ENCODE results near the gene FHIT. TPM values are rescaled to one million over a fixed set of nuclear protein-coding genes. Genes with fewer than 3 reads are reported as not detected.

FHIT gene
- total and polyA plus RNA-seq, 2 of the 4 experiments (the other 2 are of a cell fraction): 0.07 TPM; not detected in 1

DNA sequence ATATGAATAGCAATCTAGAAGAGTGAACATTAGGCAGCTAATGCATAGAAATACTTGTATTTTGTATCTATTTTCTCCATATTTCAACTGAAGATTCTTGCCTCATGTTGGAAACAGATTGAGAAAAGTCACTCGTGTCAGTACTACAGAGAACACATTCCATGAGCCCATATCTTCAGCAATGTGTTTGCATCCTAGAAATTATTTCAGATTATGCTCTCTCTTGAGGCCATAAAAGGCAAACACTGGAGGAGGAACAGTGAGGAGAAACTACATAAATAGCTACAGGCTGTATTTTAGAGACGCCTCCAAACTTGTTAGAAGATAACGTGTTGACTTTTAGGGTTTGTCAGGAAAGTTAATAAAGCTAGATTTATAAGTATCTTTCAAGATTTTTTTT is 906.9 kb downstream of the FHIT start:
- intact Hi-C loops (cut with micrococcal nuclease) (no loop called here), dilution Hi-C loops (cut with HindIII; ENCODE audit: low sequenced_read_pairs, unreplicated experiment) (no loop called here), in situ Hi-C loops (cut with MboI; ENCODE audit: low sequenced_read_pairs) (no loop called here)
- Histone ChIP-seq H3K27me3 (ENCODE audit: control insufficient read depth, insufficient read depth, low read length) (no peaks in the 10 kb centered on the region), H2AK9ac (replicated peaks; ENCODE audit: low read depth, low read length, poor library complexity) (no peak overlapping the region), H3K36me3 (ENCODE audit: control insufficient read depth, insufficient read depth, low read length) (no peaks in the 10 kb centered on the region), H2BK5ac (ENCODE audit: low read depth, low read length, poor library complexity, severe bottlenecking) (no peak overlapping the region), H3K9me1 (ENCODE audit: insufficient read depth, low read length) (no peaks in the 10 kb centered on the region), H3K23ac (ENCODE audit: low read depth, low read length) (no peak overlapping the region), H3K4ac (ENCODE audit: low read depth, low read length) (no peak overlapping the region), H4K5ac (ENCODE audit: low read depth, low read length) (no peak overlapping the region), H2AK5ac (ENCODE audit: low read depth, low read length) (no peak overlapping the region), H3K79me1 (ENCODE audit: low read depth in 1 of 2, low read length in 2 of 2) (no peaks in the 10 kb centered on the region), H3K14ac (replicated peaks; ENCODE audit: low read depth, low read length) (no peak overlapping the region), H2BK15ac (ENCODE audit: low read depth, low read length) (no peak overlapping the region), H3K27ac (ENCODE audit: insufficient read depth, low read length) (no peak overlapping the region), H3K18ac (ENCODE audit: low read depth, low read length) (no peak overlapping the region), H3K4me2 (ENCODE audit: low read depth, low read length) (no peak overlapping the region), H4K20me1 (ENCODE audit: insufficient read depth, low read length) (no peaks in the 10 kb centered on the region), H3K9me3 (ENCODE audit: control insufficient read depth, insufficient read depth, low read length) (no peaks in the 10 kb centered on the region), H3K56ac (ENCODE audit: extremely low read depth, insufficient read depth, low read length) (no peak overlapping the region), H3K4me1 (ENCODE audit: control insufficient read depth, insufficient read depth, low read length) (no peaks in the 10 kb centered on the region), H3K9ac (ENCODE audit: low read depth, low read length) (no peak overlapping the region), H2BK120ac (ENCODE audit: low read depth, low read length) (no peak overlapping the region), H3K4me3 (ENCODE audit: insufficient read depth, low read depth, low read length) (no peak overlapping the region), H4K8ac (ENCODE audit: low read depth in 2 of 2, low read length in 2 of 2) (no peak overlapping the region), H4K91ac (ENCODE audit: insufficient read depth, low read depth, low read length) (no peak overlapping the region), H2AFZ (replicated peaks; ENCODE audit: low read length, poor library complexity) (no peak overlapping the region), H2BK20ac (ENCODE audit: low read depth, low read length) (no peak overlapping the region)
- ChIA-PET POLR2A (ENCODE audit: unreplicated experiment) (no interaction called here), CTCF (no interaction called here)
- WGBS, 2 experiments (ENCODE audit: extremely low coverage in 2 of 2, insufficient read length in 1 of 2): no CpG with 5 or more reads among the region's 3 CpGs
- no peak for TF ChIP-seq MAZ (IDR thresholded peaks at IDR 0.05; ENCODE audit: borderline replicate concordance, low read depth, low read length)
- BruUV-seq (replicated peaks): no TSS peak
- DNase-seq (no peak), ATAC-seq (ENCODE audit: low read depth) (no peak)
